Sigmoid colon (tissue), 4 donors: ENCODE data around the gene PDZRN4.

Experiments used
- CTCF ChIP-seq, 4 experiments: fragments of 450-650 bp in 3 of 4; fragments of 200-600 bp in 1 of 4; IDR thresholded peaks; one replicate each; pipeline ENCODE4 v1.5.1; 2016 to 2019; ENCODE audit warnings: antibody characterized with exemption in 4 of 4, mild to moderate bottlenecking in 3 of 4, moderate library complexity in 2 of 4
- EP300 ChIP-seq, 4 donors: sonication (generic); formaldehyde crosslinking; IDR thresholded peaks; one replicate each; pipeline ENCODE4 v1.6.1; 2017; ENCODE audit warnings: antibody characterized with exemption in 4 of 4
- POLR2A ChIP-seq, 2 donors: fragments of 450-650 bp; IDR thresholded peaks; one replicate each; pipeline ENCODE4 v1.6.1; 2016; ENCODE audit warnings: antibody characterized with exemption in 2 of 2, mild to moderate bottlenecking in 2 of 2, moderate library complexity in 2 of 2
- POLR2AphosphoS5 ChIP-seq, 4 donors: sonication (generic); formaldehyde crosslinking; IDR thresholded peaks; one replicate each; pipeline ENCODE4 v1.6.1; 2017; ENCODE audit warnings: antibody characterized with exemption in 4 of 4

GRCh38 chr12:41527534-41528116 lies 339.5 kb downstream of the PDZRN4 start:
- no peak for TF ChIP-seq EP300 (IDR thresholded peaks at IDR 0.05)
- TF ChIP-seq POLR2AphosphoS5 (IDR thresholded peaks at IDR 0.05): no peak
- no peak for TF ChIP-seq CTCF (IDR thresholded peaks at IDR 0.05)
- TF ChIP-seq POLR2A (IDR thresholded peaks at IDR 0.05): no peak
